ENCODE measurements around the gene GNL2. TPM values are rescaled to one million over a fixed set of nuclear protein-coding genes. Genes with fewer than 3 reads are reported as not detected.
A peak's percentile ranks its signal among the peaks of the same experiment; 100 is the strongest.

GNL2 gene
- total RNA-seq, 1 experiment from 2014 or later: 51.9 TPM

DNA sequence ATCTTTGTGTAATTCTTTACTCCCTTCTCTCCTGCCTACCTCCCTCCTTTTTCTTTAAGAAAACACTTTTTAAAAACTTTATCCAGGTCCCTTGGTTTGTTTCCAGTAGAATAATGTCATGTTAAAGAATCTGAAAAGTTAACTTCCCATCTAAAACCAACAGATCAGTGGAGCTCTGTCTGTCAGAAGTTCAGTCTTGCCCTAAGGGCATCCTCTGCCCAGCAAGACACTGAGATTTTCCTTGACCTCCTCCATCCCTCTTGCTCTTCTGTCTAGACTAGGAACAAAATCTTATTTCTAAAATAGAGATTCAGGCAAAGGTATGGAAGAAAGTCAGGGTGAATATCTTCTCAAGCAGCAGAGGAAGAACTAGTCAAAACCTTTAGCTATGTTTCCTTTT is 5.7 kb upstream of the GNL2 start:
- no peaks in the 10 kb centered on the region for H3K79me2 ChIP-seq (ENCODE audit: low read depth)
- no peak overlapping the region for H3K27ac ChIP-seq
- no peak overlapping the region for H3K4me2 ChIP-seq
- DNase-seq: no peak
- H3K9me2 ChIP-seq (ENCODE audit: insufficient read depth): no peaks in the 10 kb centered on the region
- H4K20me1 ChIP-seq (ENCODE audit: insufficient read depth): no peaks in the 10 kb centered on the region
- H3K27me3 ChIP-seq (ENCODE audit: insufficient read depth, low read depth): peaks cover 32% of the 10 kb centered on the region
- ChIA-PET CTCF (no interaction called here), POLR2A (ENCODE audit: unreplicated experiment) (no interaction called here)
- no peaks in the 10 kb centered on the region for H3K36me3 ChIP-seq (ENCODE audit: low read depth)
- TF ChIP-seq CTCF (conservative IDR thresholded peaks at IDR 0.05) (no peak), EZH2 (IDR thresholded peaks at IDR 0.05; ENCODE audit: low read depth) (no peak)
- H3K4me1 ChIP-seq (replicated peaks; ENCODE audit: insufficient read depth): no peaks in the 10 kb centered on the region
- no peak overlapping the region for H2AFZ ChIP-seq
- no TSS peak for BruUV-seq (replicated peaks)
- intact Hi-C loops (cut with micrococcal nuclease; ENCODE audit: unreplicated experiment): no loop called here
- no peaks in the 10 kb centered on the region for H3F3A ChIP-seq (ENCODE audit: insufficient read depth, low read depth)
- no peak overlapping the region for H3K4me3 ChIP-seq
- no peaks in the 10 kb centered on the region for H3K9me3 ChIP-seq (ENCODE audit: insufficient read depth, low read depth)

- H3K36me3 ChIP-seq (ENCODE audit: low read depth): no peaks in the 10 kb centered on the region
- ChIA-PET CTCF (interaction anchor here (0.6 kb wide), 1 partner anchor 111 kb away, joined by 3 read pairs; no protein-coding TSS in a partner anchor), POLR2A (ENCODE audit: unreplicated experiment) (no interaction called here)
- peaks cover 7% of the 10 kb centered on the region for H3K79me2 ChIP-seq (ENCODE audit: low read depth)
- BruUV-seq (replicated peaks): no TSS peak
- no peak overlapping the region for H3K4me3 ChIP-seq
- no peaks in the 10 kb centered on the region for H3K9me3 ChIP-seq (ENCODE audit: insufficient read depth, low read depth)
- H3K27ac ChIP-seq: no peak overlapping the region
- TF ChIP-seq EZH2 (IDR thresholded peaks at IDR 0.05; ENCODE audit: low read depth) (no peak), CTCF (conservative IDR thresholded peaks at IDR 0.05) (no peak)
- no peak overlapping the region for H2AFZ ChIP-seq
- peaks cover 20% of the 10 kb centered on the region for H3K27me3 ChIP-seq (ENCODE audit: insufficient read depth, low read depth)
- DNase-seq: no peak
- peaks cover 2% of the 10 kb centered on the region for H3K4me1 ChIP-seq (replicated peaks; ENCODE audit: insufficient read depth)
- intact Hi-C loops (cut with micrococcal nuclease; ENCODE audit: unreplicated experiment): loop anchor here (5.0 kb wide), 3 partner anchors 68 to 257 kb away; partner anchors contain the start of gene MTF1
- no peak overlapping the region for H3K4me2 ChIP-seq
- peaks cover 4% of the 10 kb centered on the region; the same call in 1 of the 2 replicates for H4K20me1 ChIP-seq (ENCODE audit: insufficient read depth)
- H3F3A ChIP-seq (ENCODE audit: insufficient read depth, low read depth): no peaks in the 10 kb centered on the region
- no peaks in the 10 kb centered on the region for H3K9me2 ChIP-seq (ENCODE audit: insufficient read depth)
These were observed 4.2 kb upstream of the GNL2 start for GRCh38 chr1:37599940-37600339.

- no peak for DNase-seq
- Histone ChIP-seq H3K27ac (no peak overlapping the region), H4K20me1 (ENCODE audit: insufficient read depth) (peaks cover 22% of the 10 kb centered on the region; the same call in 1 of the 2 replicates), H3K79me2 (ENCODE audit: low read depth) (peaks cover 36% of the 10 kb centered on the region), H3K4me3 (peak overlapping the region; percentile 85), H3F3A (ENCODE audit: insufficient read depth, low read depth) (no peaks in the 10 kb centered on the region), H3K9me3 (ENCODE audit: insufficient read depth, low read depth) (no peaks in the 10 kb centered on the region), H3K27me3 (ENCODE audit: insufficient read depth, low read depth) (peaks cover 4% of the 10 kb centered on the region; the same call in 1 of the 2 replicates), H3K4me2 (peak overlapping the region; percentile 88), H3K36me3 (ENCODE audit: low read depth) (peaks cover 24% of the 10 kb centered on the region), H3K9me2 (ENCODE audit: insufficient read depth) (no peaks in the 10 kb centered on the region), H2AFZ (peak overlapping the region; percentile 80), H3K4me1 (replicated peaks; ENCODE audit: insufficient read depth) (peaks cover 14% of the 10 kb centered on the region)
- BruUV-seq (replicated peaks): no TSS peak
- TF ChIP-seq CTCF (conservative IDR thresholded peaks at IDR 0.05) (no peak), EZH2 (IDR thresholded peaks at IDR 0.05; ENCODE audit: low read depth) (no peak)
- ChIA-PET POLR2A (ENCODE audit: unreplicated experiment) (interaction anchor here (0.7 kb wide), 1 partner anchor 97 kb away, joined by 3 read pairs; no protein-coding TSS in a partner anchor), CTCF (interaction anchor here (1.2 kb wide), 1 partner anchor 11 kb away, joined by 3 read pairs; no protein-coding TSS in a partner anchor)
- intact Hi-C loops (cut with micrococcal nuclease; ENCODE audit: unreplicated experiment): loop anchor here (2.0 to 5.0 kb wide), 4 partner anchors 64 to 261 kb away; partner anchors contain the start of gene MTF1
These were observed 488 bp upstream of the GNL2 start for GRCh38 chr1:37596182-37596667.

All from PC-9 (cell line).